Neuronal stem cell (in vitro differentiated cells): Measurements from ENCODE around the gene COA7.

Experiments
- DNase-seq: peaks from one replicate; pipeline ENCODE4 v3.0.0-alpha.2; 2013; ENCODE audit warnings: low spot score
- H2AFZ ChIP-seq: one replicate; pipeline ENCODE4 v1.6.1; 2013; ENCODE audit warnings: mild to moderate bottlenecking, low read length, inconsistent platforms
- H2AK5ac ChIP-seq: 2 replicates; pipeline ENCODE4 v1.6.1; 2013; ENCODE audit warnings: low read depth, mild to moderate bottlenecking, inconsistent platforms, low read length, moderate library complexity, mixed read lengths
- H2BK120ac ChIP-seq: 2 replicates; pipeline ENCODE4 v1.6.1; 2013; ENCODE audit warnings: low read depth, mild to moderate bottlenecking, inconsistent platforms, low read length, moderate library complexity, mixed read lengths
- H2BK12ac ChIP-seq: one replicate; pipeline ENCODE4 v1.6.1; 2013; ENCODE audit warnings: low read length, inconsistent platforms
- H2BK15ac ChIP-seq: 2 replicates; pipeline ENCODE4 v1.6.1; 2013; ENCODE audit warnings: mild to moderate bottlenecking, low read length, inconsistent platforms, mixed read lengths
- H2BK5ac ChIP-seq: one replicate; pipeline ENCODE4 v1.6.1; 2013; ENCODE audit warnings: inconsistent platforms, mild to moderate bottlenecking, low read length, moderate library complexity
- H3K14ac ChIP-seq: one replicate; pipeline ENCODE4 v1.6.1; 2013; ENCODE audit warnings: low read length, inconsistent platforms
- H3K18ac ChIP-seq: 2 replicates; pipeline ENCODE4 v1.6.1; 2013; ENCODE audit warnings: low read length, inconsistent platforms
- H3K23ac ChIP-seq: 2 replicates; pipeline ENCODE4 v1.6.1; 2013; ENCODE audit warnings: low read depth, mild to moderate bottlenecking, mixed read lengths, low read length, inconsistent platforms; ENCODE audit not compliant: poor library complexity
- H3K27ac ChIP-seq: replicated peaks from 3 replicates; pipeline ENCODE4 v1.5.1; 2013; ENCODE audit warnings: low read length, inconsistent platforms
- H3K27me3 ChIP-seq, 3 experiments: 2 replicates each; pipeline ENCODE4 v1.6.1; 2013; ENCODE audit warnings: low read length in 3 of 3, mild to moderate bottlenecking in 2 of 3, inconsistent platforms in 1 of 3, low read depth in 1 of 3, mixed read lengths in 1 of 3, moderate library complexity in 1 of 3; ENCODE audit not compliant: control insufficient read depth in 3 of 3, insufficient read depth in 3 of 3
- H3K36me3 ChIP-seq, 2 donors: replicated peaks in 1 of 2; 2 replicates each; pipeline ENCODE4 v1.6.1; 2013; ENCODE audit warnings: low read length in 2 of 2; ENCODE audit not compliant: control insufficient read depth in 2 of 2, insufficient read depth in 2 of 2
- H3K4ac ChIP-seq: 2 replicates; pipeline ENCODE4 v1.6.1; 2013; ENCODE audit warnings: inconsistent platforms, mild to moderate bottlenecking, low read length, moderate library complexity
- H3K4me1 ChIP-seq, 2 donors: 1 replicate in 1 of 2; 2 replicates in 1 of 2; pipeline ENCODE4 v1.6.1; 2013; ENCODE audit warnings: low read length in 2 of 2, low read depth in 1 of 2; ENCODE audit not compliant: control insufficient read depth in 2 of 2, insufficient read depth in 1 of 2
- H3K4me2 ChIP-seq: one replicate; pipeline ENCODE4 v1.6.1; 2013; ENCODE audit warnings: mild to moderate bottlenecking, low read length, inconsistent platforms; ENCODE audit not compliant: insufficient read depth, poor library complexity, severe bottlenecking
- H3K4me3 ChIP-seq, 2 donors: 2 replicates each; pipeline ENCODE4 v1.5.1; 2013; ENCODE audit warnings: low read length in 2 of 2, mild to moderate bottlenecking in 2 of 2, inconsistent platforms in 1 of 2, moderate library complexity in 1 of 2
- H3K79me1 ChIP-seq: one replicate; pipeline ENCODE4 v1.6.1; 2013; ENCODE audit warnings: low read depth, mild to moderate bottlenecking, inconsistent platforms, low read length, moderate library complexity
- H3K9ac ChIP-seq: one replicate; pipeline ENCODE4 v1.6.1; 2013; ENCODE audit warnings: mild to moderate bottlenecking, low read depth, low read length, inconsistent platforms; ENCODE audit not compliant: poor library complexity
- H3K9me3 ChIP-seq, 2 donors: replicated peaks in 1 of 2; 2 replicates each; pipeline versions ENCODE3 to v1.6.1; 2013; ENCODE audit warnings: low read length in 2 of 2, mild to moderate bottlenecking in 2 of 2, inconsistent platforms in 1 of 2, low read depth in 1 of 2, mixed read lengths in 1 of 2, moderate library complexity in 1 of 2; ENCODE audit not compliant: control insufficient read depth in 2 of 2, insufficient read depth in 1 of 2
- H4K8ac ChIP-seq: one replicate; pipeline ENCODE4 v1.6.1; 2013; ENCODE audit warnings: low read depth, mild to moderate bottlenecking, inconsistent platforms, low read length, moderate library complexity
- H4K91ac ChIP-seq: one replicate; pipeline ENCODE4 v1.6.1; 2013; ENCODE audit warnings: low read length, low read depth, mild to moderate bottlenecking, inconsistent platforms; ENCODE audit not compliant: poor library complexity
- WGBS, 2 donors: extraction: QIAGEN DNeasy Blood & Tissue Kit; methylation state at CpG; one replicate each; pipeline ENCODE4 v1.1.7; 2013; ENCODE audit warnings: missing lambda C conversion rate in 2 of 2, mixed read lengths in 1 of 2; ENCODE audit not compliant: insufficient read length in 2 of 2, insufficient replicate concordance in 1 of 2; ENCODE audit errors: extremely low coverage in 2 of 2; 5-methylcytosine and 5-hydroxymethylcytosine counted together

Gene COA7

GRCh38 chr1:52641307-52641706 lies 56.8 kb downstream of the COA7 start:
- Histone ChIP-seq H3K79me1 (no peaks in the 10 kb centered on the region), H2BK5ac (no peak overlapping the region), H3K4me1 (peaks cover 6 to 28% of the 10 kb centered on the region in 2 donors), H3K14ac (no peak overlapping the region), H3K9me3 (no peaks in the 10 kb centered on the region), H3K4me2 (no peak overlapping the region), H3K27ac (no peak overlapping the region), H4K91ac (peak overlapping the region; percentile 64), H3K36me3 (peaks cover 0 to 2% of the 10 kb centered on the region in 2 donors), H2BK15ac (peak overlapping the region; percentile 18), H2AFZ (no peak overlapping the region), H3K4me3 (no peak overlapping the region), H3K23ac (no peak overlapping the region), H3K27me3 (no peaks in the 10 kb centered on the region), H2BK12ac (no peak overlapping the region), H3K9ac (peak overlapping the region; percentile 3), H3K4ac (no peak overlapping the region), H3K18ac (no peak overlapping the region), H2BK120ac (no peak overlapping the region), H4K8ac (no peak overlapping the region), H2AK5ac (peak overlapping the region; percentile 13)
- DNase-seq: no peak
- WGBS, 2 donors: no CpG with 5 or more reads among the region's 4 CpGs

DNA sequence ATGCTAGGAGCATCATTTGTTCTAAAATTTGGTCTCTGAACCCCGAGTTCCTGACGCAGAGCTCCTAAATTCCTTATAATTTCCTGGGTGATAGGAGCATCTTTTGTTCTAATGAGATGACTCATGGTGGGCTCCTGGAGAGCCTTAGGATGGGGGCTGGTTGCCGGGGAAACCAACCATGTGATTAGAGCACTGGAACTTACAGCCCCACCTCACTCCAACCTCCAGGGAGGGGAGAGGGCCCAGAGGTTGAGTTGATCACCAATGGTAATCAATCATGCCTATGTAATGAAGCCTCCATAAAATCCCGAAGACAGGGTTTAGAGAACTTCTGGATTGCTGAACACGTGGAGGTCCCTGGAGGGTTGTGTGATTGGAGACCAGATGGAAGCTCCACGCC lies 57.5 kb downstream of the COA7 start:
- no peak for DNase-seq
- WGBS, 2 donors: no CpG with 5 or more reads among the region's 6 CpGs
- Histone ChIP-seq H3K4ac (no peak overlapping the region), H3K23ac (no peak overlapping the region), H2BK5ac (no peak overlapping the region), H3K18ac (no peak overlapping the region), H3K4me2 (no peak overlapping the region), H3K14ac (no peak overlapping the region), H2BK12ac (no peak overlapping the region), H4K91ac (no peak overlapping the region), H2BK120ac (no peak overlapping the region), H3K4me1 (peaks cover 6 to 28% of the 10 kb centered on the region in 2 donors), H2AFZ (no peak overlapping the region), H2AK5ac (no peak overlapping the region), H3K9me3 (no peaks in the 10 kb centered on the region), H3K27ac (no peak overlapping the region), H3K36me3 (peaks cover 0 to 2% of the 10 kb centered on the region in 2 donors), H3K79me1 (no peaks in the 10 kb centered on the region), H3K27me3 (no peaks in the 10 kb centered on the region), H4K8ac (no peak overlapping the region), H2BK15ac (no peak overlapping the region), H3K9ac (no peak overlapping the region), H3K4me3 (no peak overlapping the region)

GRCh38 chr1:52637946-52638345 lies 60.2 kb downstream of the COA7 start:
- WGBS, 2 donors: no CpG with 5 or more reads among the region's 4 CpGs
- Histone ChIP-seq H2AFZ (peak overlapping the region; percentile 60), H3K14ac (no peak overlapping the region), H4K8ac (no peak overlapping the region), H2AK5ac (no peak overlapping the region), H3K4ac (no peak overlapping the region), H3K4me2 (no peak overlapping the region), H3K27me3 (peaks cover 0 to 16% (median 3%) of the 10 kb centered on the region in 3 experiments), H3K4me3 (no peak overlapping the region), H2BK15ac (no peak overlapping the region), H2BK12ac (no peak overlapping the region), H3K9me3 (peaks cover 2 to 5% of the 10 kb centered on the region in 2 donors), H3K18ac (no peak overlapping the region), H3K23ac (no peak overlapping the region), H3K79me1 (no peaks in the 10 kb centered on the region), H2BK5ac (no peak overlapping the region), H3K27ac (no peak overlapping the region), H2BK120ac (no peak overlapping the region), H3K4me1 (peaks cover 9 to 28% of the 10 kb centered on the region in 2 donors), H4K91ac (no peak overlapping the region), H3K36me3 (peaks cover 0 to 2% of the 10 kb centered on the region in 2 donors), H3K9ac (no peak overlapping the region)
- no peak for DNase-seq

DNA sequence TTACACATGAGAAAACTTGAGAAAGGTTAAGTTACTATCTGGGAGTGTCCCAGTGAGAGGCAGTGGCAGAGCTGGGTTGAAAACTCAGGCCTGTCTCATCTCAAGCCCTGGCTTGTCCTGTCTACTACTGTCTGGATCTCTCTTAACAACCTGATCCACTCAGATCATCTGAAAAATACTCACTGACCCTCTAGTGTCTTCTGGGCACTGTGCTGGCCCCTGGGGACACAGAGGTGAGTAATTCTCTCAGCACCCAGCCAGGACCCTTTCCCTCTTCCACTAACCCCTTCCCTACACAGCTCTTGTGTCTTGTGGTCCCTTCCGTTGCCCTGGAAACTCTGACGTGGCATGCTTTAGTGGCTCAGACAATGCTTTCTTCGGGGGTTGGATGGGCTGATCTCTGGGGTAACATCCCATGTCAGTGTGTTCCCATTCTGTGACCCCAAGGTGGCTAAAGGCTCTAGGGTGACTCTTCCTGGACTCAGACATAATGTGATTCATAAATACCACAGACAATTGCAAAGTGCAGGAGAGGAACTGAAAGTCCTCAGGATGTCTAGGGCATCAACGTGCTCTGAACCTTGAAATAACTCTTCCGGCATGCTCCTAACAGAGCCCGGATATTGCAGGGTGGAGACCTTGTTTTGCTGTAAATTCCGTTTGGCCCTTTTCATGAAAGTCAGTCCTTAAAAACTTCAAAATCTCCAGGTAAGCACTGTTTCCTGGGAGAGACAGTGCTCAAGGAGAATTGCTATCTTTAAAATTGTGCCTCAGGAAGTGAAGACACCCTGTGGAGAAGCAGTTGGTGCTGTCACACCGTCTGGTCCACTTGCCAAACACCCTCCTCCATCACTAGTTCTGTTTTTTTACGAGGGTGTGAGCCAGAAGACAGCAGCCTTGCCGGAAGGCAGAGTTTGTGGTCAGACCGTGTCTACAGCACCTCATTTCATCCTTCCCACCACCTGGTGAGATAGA lies 61.1 kb downstream of the COA7 start:
- no CpG with 5 or more reads among the region's 11 CpGs for WGBS, 2 donors

More for the DNA sequence above, 61.1 kb downstream of the COA7 start:
- H4K91ac ChIP-seq: no peak overlapping the region
- peaks cover 2 to 5% of the 10 kb centered on the region in 2 donors for H3K9me3 ChIP-seq
- no peak overlapping the region for H3K18ac ChIP-seq
- H3K79me1 ChIP-seq: no peaks in the 10 kb centered on the region
- no peak overlapping the region for H2AK5ac ChIP-seq
- H3K9ac ChIP-seq: no peak overlapping the region
- no peak overlapping the region for H3K4me3 ChIP-seq
- H4K8ac ChIP-seq: no peak overlapping the region
- DNase-seq: no peak
- no peak overlapping the region for H3K14ac ChIP-seq
- no peak overlapping the region for H3K4me2 ChIP-seq
- no peak overlapping the region for H3K23ac ChIP-seq
- H2AFZ ChIP-seq: peak overlapping the region; percentile 67
- no peak overlapping the region for H3K4ac ChIP-seq
- H2BK12ac ChIP-seq: no peak overlapping the region
- no peak overlapping the region for H2BK120ac ChIP-seq
- H2BK5ac ChIP-seq: no peak overlapping the region
- peaks cover 11 to 28% of the 10 kb centered on the region in 2 donors for H3K4me1 ChIP-seq
- no peak overlapping the region for H3K27ac ChIP-seq
- no peak overlapping the region for H2BK15ac ChIP-seq
- no peaks in the 10 kb centered on the region for H3K36me3 ChIP-seq
- peaks cover 0 to 25% (median 3%) of the 10 kb centered on the region in 3 experiments for H3K27me3 ChIP-seq
